ENCODE data around the gene AGFG2. TPM values are rescaled to one million over a fixed set of nuclear protein-coding genes. Genes with fewer than 3 reads are reported as not detected.

The AGFG2 gene
- total and polyA plus RNA-seq, 2 of the 4 experiments (the other 2 are of a cell fraction) = 3.0 to 10.0 TPM

DNA sequence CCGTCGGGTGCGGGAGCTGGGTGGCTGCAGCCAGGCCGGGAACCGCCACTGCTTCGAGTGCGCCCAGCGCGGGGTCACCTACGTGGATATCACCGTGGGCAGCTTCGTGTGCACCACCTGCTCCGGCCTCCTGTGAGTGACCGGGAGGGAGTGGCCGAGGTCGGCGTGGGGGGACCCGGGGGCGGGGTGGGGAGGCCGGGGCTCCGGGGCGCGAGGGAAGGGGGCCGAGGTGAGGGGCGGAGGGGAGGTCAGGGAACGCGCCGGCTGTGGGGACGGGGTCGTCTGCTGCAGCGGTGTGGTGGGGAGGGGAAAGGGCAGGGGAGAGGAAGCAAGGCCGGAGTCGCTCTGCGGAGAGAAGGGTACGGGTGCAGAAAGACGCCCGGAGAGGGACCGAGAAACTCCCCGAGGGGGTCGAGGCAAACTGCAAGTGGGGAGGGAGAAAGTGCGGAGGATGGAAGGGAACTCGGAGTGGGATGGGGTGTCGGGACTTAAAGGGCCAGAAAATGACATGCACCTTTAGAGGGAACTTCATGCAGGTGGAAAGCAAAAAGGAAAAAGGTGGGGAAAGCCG lies 518 bp downstream of the AGFG2 start:
- H3K23ac ChIP-seq (ENCODE audit: low read depth, low read length) = peak overlapping the region; percentile 71; the same call in 1 of the 2 replicates
- ATAC-seq (ENCODE audit: low read depth) (no peak), DNase-seq (no peak)
- H3K9me1 ChIP-seq (ENCODE audit: insufficient read depth, low read length) = no peaks in the 10 kb centered on the region
- H3K36me3 ChIP-seq (ENCODE audit: control insufficient read depth, insufficient read depth, low read length) = no peaks in the 10 kb centered on the region
- no peak overlapping the region for H4K5ac ChIP-seq (ENCODE audit: low read depth, low read length)
- no peak overlapping the region for H4K8ac ChIP-seq (ENCODE audit: low read depth in 2 of 2, low read length in 2 of 2)
- TF ChIP-seq MAFK (IDR thresholded peaks at IDR 0.05; ENCODE audit: low read depth, low read length) = no peak
- TF ChIP-seq BHLHE40 (IDR thresholded peaks at IDR 0.05; ENCODE audit: low read depth, low read length) = no peak
- no peak for TF ChIP-seq FOS (IDR thresholded peaks at IDR 0.05; ENCODE audit: low read depth, low read length)
- TF ChIP-seq, protein P1, sequence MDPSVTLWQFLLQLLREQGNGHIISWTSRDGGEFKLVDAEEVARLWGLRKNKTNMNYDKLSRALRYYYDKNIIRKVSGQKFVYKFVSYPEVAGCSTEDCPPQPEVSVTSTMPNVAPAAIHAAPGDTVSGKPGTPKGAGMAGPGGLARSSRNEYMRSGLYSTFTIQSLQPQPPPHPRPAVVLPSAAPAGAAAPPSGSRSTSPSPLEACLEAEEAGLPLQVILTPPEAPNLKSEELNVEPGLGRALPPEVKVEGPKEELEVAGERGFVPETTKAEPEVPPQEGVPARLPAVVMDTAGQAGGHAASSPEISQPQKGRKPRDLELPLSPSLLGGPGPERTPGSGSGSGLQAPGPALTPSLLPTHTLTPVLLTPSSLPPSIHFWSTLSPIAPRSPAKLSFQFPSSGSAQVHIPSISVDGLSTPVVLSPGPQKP (IDR thresholded peaks at IDR 0.05; ENCODE audit: borderline replicate concordance, low read depth, low read length) = no peak
- no peak for TF ChIP-seq RAD21 (IDR thresholded peaks at IDR 0.05; ENCODE audit: low read length)
- TF ChIP-seq MXI1 (IDR thresholded peaks at IDR 0.05; ENCODE audit: borderline replicate concordance, low read depth, low read length) = no peak
- TF ChIP-seq NFE2L2 (IDR thresholded peaks at IDR 0.05; ENCODE audit: low read depth, low read length) = no peak
- no peak for TF ChIP-seq CEBPB (IDR thresholded peaks at IDR 0.05; ENCODE audit: low read depth, low read length)
- TF ChIP-seq RCOR1 (IDR thresholded peaks at IDR 0.05; ENCODE audit: insufficient replicate concordance, low read length) = no peak
- no peak for TF ChIP-seq MAZ (IDR thresholded peaks at IDR 0.05; ENCODE audit: borderline replicate concordance, low read depth, low read length)
- TF ChIP-seq, protein P2, sequence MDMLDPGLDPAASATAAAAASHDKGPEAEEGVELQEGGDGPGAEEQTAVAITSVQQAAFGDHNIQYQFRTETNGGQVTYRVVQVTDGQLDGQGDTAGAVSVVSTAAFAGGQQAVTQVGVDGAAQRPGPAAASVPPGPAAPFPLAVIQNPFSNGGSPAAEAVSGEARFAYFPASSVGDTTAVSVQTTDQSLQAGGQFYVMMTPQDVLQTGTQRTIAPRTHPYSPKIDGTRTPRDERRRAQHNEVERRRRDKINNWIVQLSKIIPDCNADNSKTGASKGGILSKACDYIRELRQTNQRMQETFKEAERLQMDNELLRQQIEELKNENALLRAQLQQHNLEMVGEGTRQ (IDR thresholded peaks at IDR 0.05; ENCODE audit: low read depth, low read length) = no peak
- TF ChIP-seq POLR2A (IDR thresholded peaks at IDR 0.05; ENCODE audit: low read depth, low read length) = no peak
- no peak for TF ChIP-seq RFX5 (IDR thresholded peaks at IDR 0.05; ENCODE audit: low read depth, low read length)
- no peak for TF ChIP-seq CTCF (conservative IDR thresholded peaks at IDR 0.05; ENCODE audit: low read depth, low read length)
- TF ChIP-seq SMC3 (IDR thresholded peaks at IDR 0.05; ENCODE audit: low read depth, low read length) = no peak
- no peak for TF ChIP-seq CHD1 (IDR thresholded peaks at IDR 0.05; ENCODE audit: low read depth, low read length)
- no peak overlapping the region for H2BK20ac ChIP-seq (ENCODE audit: low read depth, low read length)
- no peak overlapping the region for H2BK120ac ChIP-seq (ENCODE audit: low read depth, low read length)
- peaks cover 3% of the 10 kb centered on the region for H3K4me1 ChIP-seq (ENCODE audit: control insufficient read depth, insufficient read depth, low read length)
- no peak overlapping the region for H2BK5ac ChIP-seq (ENCODE audit: low read depth, low read length, poor library complexity, severe bottlenecking)
- H3K14ac ChIP-seq (replicated peaks; ENCODE audit: low read depth, low read length) = no peak overlapping the region
- peak overlapping the region; percentile 92 for H2AFZ ChIP-seq (replicated peaks; ENCODE audit: low read length, poor library complexity)
- H3K79me1 ChIP-seq (ENCODE audit: low read depth in 1 of 2, low read length in 2 of 2) = peaks cover 16 to 17% of the 10 kb centered on the region in 2 experiments
- H3K9me3 ChIP-seq (ENCODE audit: control insufficient read depth, insufficient read depth, low read length) = no peaks in the 10 kb centered on the region
- H3K18ac ChIP-seq (ENCODE audit: low read depth, low read length) = no peak overlapping the region
- in situ Hi-C loops (cut with MboI; ENCODE audit: low sequenced_read_pairs) (loop anchor here (5.0 kb wide), 1 partner anchor 57 kb away; the partner anchor contains the start of gene NYAP1), intact Hi-C loops (cut with micrococcal nuclease) (no loop called here), dilution Hi-C loops (cut with HindIII; ENCODE audit: low sequenced_read_pairs, unreplicated experiment) (no loop called here)
- H4K20me1 ChIP-seq (ENCODE audit: insufficient read depth, low read length) = no peaks in the 10 kb centered on the region
- no peaks in the 10 kb centered on the region for H3K27me3 ChIP-seq (ENCODE audit: control insufficient read depth, insufficient read depth, low read length)
- ChIA-PET POLR2A (ENCODE audit: unreplicated experiment) (no interaction called here), CTCF (interaction anchor here (1.0 to 1.1 kb wide), 2 partner anchors 31 to 57 kb away, joined by 3 read pairs; no protein-coding TSS in a partner anchor)
- WGBS, 2 experiments (ENCODE audit: extremely low coverage in 2 of 2, insufficient read length in 1 of 2) = 1% methylated on average over 29 of the region's 44 CpGs; no CpG with 5 or more reads in 1 of the 2 experiments
- no peak overlapping the region for H2AK5ac ChIP-seq (ENCODE audit: low read depth, low read length)
- no peak overlapping the region; the same call in 1 of the 2 replicates for H3K27ac ChIP-seq (ENCODE audit: insufficient read depth, low read length)
- peak overlapping the region; percentile 70 for H2AK9ac ChIP-seq (replicated peaks; ENCODE audit: low read depth, low read length, poor library complexity)
- peak overlapping the region; percentile 98 for H3K4me2 ChIP-seq (ENCODE audit: low read depth, low read length)
- no peak overlapping the region for H4K91ac ChIP-seq (ENCODE audit: insufficient read depth, low read depth, low read length)
- H3K56ac ChIP-seq (ENCODE audit: extremely low read depth, insufficient read depth, low read length) = no peak overlapping the region
- H2BK15ac ChIP-seq (ENCODE audit: low read depth, low read length) = no peak overlapping the region
- BruUV-seq (replicated peaks) = no TSS peak
- H3K4me3 ChIP-seq (ENCODE audit: insufficient read depth, low read depth, low read length) = peak overlapping the region; percentile 61
- no peak overlapping the region for H3K4ac ChIP-seq (ENCODE audit: low read depth, low read length)
- peak overlapping the region; percentile 24 for H3K9ac ChIP-seq (ENCODE audit: low read depth, low read length)
